Measurements from ENCODE around the gene NSL1.

- no peak for TF ChIP-seq CBX3 (IDR thresholded peaks at IDR 0.05; ENCODE audit: low read depth)
- TF ChIP-seq, protein P1, sequence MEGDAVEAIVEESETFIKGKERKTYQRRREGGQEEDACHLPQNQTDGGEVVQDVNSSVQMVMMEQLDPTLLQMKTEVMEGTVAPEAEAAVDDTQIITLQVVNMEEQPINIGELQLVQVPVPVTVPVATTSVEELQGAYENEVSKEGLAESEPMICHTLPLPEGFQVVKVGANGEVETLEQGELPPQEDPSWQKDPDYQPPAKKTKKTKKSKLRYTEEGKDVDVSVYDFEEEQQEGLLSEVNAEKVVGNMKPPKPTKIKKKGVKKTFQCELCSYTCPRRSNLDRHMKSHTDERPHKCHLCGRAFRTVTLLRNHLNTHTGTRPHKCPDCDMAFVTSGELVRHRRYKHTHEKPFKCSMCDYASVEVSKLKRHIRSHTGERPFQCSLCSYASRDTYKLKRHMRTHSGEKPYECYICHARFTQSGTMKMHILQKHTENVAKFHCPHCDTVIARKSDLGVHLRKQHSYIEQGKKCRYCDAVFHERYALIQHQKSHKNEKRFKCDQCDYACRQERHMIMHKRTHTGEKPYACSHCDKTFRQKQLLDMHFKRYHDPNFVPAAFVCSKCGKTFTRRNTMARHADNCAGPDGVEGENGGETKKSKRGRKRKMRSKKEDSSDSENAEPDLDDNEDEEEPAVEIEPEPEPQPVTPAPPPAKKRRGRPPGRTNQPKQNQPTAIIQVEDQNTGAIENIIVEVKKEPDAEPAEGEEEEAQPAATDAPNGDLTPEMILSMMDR (IDR thresholded peaks at IDR 0.05 in 2 of 3, conservative IDR thresholded peaks at IDR 0.05 in 1 of 3; ENCODE audit: borderline replicate concordance in 1 of 3, insufficient read depth in 1 of 3, low read depth in 2 of 3, low read length in 2 of 3): no peak
- TF ChIP-seq POLR2AphosphoS5 (IDR thresholded peaks at IDR 0.05; ENCODE audit: low read depth, low read length): no peak
- TF ChIP-seq CEBPB (IDR thresholded peaks at IDR 0.05; ENCODE audit: low read depth): no peak
- TF ChIP-seq POLR2A (IDR thresholded peaks at IDR 0.05; ENCODE audit: borderline replicate concordance, extremely low read depth, insufficient read depth, insufficient read length): no peak
- TF ChIP-seq ZBTB33 (IDR thresholded peaks at IDR 0.05; ENCODE audit: extremely low read depth, insufficient replicate concordance, low read length): no peak
- no peak for TF ChIP-seq EZH2phosphoT487 (IDR thresholded peaks at IDR 0.05; ENCODE audit: borderline replicate concordance)
- TF ChIP-seq SIN3A (IDR thresholded peaks at IDR 0.05; ENCODE audit: low read depth): no peak
- TF ChIP-seq, protein P2, sequence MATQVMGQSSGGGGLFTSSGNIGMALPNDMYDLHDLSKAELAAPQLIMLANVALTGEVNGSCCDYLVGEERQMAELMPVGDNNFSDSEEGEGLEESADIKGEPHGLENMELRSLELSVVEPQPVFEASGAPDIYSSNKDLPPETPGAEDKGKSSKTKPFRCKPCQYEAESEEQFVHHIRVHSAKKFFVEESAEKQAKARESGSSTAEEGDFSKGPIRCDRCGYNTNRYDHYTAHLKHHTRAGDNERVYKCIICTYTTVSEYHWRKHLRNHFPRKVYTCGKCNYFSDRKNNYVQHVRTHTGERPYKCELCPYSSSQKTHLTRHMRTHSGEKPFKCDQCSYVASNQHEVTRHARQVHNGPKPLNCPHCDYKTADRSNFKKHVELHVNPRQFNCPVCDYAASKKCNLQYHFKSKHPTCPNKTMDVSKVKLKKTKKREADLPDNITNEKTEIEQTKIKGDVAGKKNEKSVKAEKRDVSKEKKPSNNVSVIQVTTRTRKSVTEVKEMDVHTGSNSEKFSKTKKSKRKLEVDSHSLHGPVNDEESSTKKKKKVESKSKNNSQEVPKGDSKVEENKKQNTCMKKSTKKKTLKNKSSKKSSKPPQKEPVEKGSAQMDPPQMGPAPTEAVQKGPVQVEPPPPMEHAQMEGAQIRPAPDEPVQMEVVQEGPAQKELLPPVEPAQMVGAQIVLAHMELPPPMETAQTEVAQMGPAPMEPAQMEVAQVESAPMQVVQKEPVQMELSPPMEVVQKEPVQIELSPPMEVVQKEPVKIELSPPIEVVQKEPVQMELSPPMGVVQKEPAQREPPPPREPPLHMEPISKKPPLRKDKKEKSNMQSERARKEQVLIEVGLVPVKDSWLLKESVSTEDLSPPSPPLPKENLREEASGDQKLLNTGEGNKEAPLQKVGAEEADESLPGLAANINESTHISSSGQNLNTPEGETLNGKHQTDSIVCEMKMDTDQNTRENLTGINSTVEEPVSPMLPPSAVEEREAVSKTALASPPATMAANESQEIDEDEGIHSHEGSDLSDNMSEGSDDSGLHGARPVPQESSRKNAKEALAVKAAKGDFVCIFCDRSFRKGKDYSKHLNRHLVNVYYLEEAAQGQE (IDR thresholded peaks at IDR 0.05; ENCODE audit: low read depth): no peak
Observed at GRCh38 chr1:212754680-212755079, 36.9 kb downstream of the NSL1 start.
